AG10803 (cell line): ENCODE measurements around the gene CDCP2.

ENCODE experiments used
- DNase-seq: peaks from one replicate; pipeline ENCODE4 v3.0.0; 2010; ENCODE audit warnings: low read depth
- H3K4me3 ChIP-seq: 2 replicates; pipeline ENCODE4 v1.5.1; 2011; ENCODE audit warnings: mild to moderate bottlenecking, low read length, control low read depth
- TF ChIP-seq, protein P1 (sequence below): conservative IDR thresholded peaks from 2 replicates; pipeline ENCODE4 v1.5.1; 2011; ENCODE audit warnings: mild to moderate bottlenecking, low read length, control low read depth, inconsistent platforms

The CDCP2 gene

DNA sequence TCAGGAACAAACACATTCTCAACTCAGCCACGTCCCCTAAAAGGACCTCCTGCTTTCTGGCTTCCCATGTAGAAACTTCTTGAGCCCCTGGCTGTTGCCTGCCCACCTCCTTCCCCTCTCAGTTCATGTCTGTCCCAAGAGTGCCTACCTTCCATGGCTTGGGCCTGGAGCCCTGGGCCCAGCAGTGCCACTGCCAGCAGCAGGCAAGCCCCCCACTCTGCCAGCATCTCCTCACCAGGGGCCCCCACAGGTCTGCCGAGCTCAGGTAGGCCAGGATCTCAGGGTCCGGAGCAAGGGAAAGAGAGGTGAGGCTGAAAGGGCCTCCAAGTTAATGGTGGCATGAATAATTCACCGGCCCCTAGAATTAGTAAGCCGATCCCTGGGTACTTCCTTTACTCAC lies at the start of gene CDCP2:
CDCP2 (minus strand) TSS at position 305 of the 400 bp plus-strand sequence; CDS start at position 227, 78 bp downstream.
- no peak for DNase-seq
- TF ChIP-seq, protein P1, sequence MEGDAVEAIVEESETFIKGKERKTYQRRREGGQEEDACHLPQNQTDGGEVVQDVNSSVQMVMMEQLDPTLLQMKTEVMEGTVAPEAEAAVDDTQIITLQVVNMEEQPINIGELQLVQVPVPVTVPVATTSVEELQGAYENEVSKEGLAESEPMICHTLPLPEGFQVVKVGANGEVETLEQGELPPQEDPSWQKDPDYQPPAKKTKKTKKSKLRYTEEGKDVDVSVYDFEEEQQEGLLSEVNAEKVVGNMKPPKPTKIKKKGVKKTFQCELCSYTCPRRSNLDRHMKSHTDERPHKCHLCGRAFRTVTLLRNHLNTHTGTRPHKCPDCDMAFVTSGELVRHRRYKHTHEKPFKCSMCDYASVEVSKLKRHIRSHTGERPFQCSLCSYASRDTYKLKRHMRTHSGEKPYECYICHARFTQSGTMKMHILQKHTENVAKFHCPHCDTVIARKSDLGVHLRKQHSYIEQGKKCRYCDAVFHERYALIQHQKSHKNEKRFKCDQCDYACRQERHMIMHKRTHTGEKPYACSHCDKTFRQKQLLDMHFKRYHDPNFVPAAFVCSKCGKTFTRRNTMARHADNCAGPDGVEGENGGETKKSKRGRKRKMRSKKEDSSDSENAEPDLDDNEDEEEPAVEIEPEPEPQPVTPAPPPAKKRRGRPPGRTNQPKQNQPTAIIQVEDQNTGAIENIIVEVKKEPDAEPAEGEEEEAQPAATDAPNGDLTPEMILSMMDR, result no peak
- H3K4me3 ChIP-seq, result peak within 1 kb of the TSS; percentile 17

DNA sequence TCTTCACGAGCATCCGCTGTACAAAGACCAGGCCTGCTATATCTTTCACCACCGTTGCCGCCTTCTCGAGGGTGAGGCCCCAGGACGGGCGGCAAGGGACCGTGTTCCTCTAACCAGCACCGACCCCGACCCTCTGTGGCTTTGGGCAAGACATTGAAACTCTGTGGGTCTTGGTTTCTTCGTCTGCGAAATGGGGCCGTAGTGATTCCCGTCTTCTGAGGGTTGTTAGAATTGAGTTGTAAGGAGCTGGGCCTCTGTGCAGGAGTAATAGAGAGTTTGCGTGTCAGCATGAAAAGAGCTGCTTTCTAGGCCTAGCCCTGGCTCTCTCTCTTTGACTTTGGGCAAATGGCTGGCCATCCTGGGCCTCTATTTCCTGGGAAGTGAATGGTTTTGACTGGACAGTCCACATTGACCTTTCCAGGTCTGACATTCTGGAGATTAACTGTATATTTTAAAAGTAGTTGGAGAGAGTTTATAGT lies 47.8 kb upstream of the CDCP2 start:
- TF ChIP-seq, protein P1, result no peak
- peak; percentile 8 for DNase-seq
- H3K4me3 ChIP-seq, result peak overlapping the region; percentile 91

DNA sequence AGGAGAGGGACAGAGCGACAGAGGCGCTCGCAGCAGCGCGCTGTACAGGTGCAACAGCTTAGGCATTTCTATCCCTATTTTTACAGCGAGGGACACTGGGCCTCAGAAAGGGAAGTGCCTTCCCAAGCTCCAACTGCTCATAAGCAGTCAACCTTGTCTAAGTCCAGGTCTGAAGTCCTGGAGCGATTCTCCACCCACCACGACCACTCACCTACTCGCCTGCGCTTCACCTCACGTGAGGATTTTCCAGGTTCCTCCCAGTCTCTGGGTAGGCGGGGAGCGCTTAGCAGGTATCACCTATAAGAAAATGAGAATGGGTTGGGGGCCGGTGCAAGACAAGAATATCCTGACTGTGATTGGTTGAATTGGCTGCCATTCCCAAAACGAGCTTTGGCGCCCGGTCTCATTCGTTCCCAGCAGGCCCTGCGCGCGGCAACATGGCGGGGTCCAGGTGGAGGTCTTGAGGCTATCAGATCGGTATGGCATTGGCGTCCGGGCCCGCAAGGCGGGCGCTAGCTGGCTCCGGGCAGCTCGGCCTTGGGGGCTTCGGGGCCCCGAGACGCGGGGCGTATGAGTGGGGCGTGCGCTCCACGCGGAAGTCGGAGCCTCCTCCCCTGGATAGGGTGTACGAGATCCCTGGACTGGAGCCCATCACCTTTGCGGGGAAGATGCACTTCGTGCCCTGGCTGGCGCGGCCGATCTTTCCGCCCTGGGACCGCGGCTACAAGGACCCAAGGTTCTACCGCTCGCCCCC lies 47.1 kb upstream of the CDCP2 start, which contains the start of the genes CYB5RL and MRPL37:
CYB5RL (minus strand) TSS at position 266 of the 754 bp plus-strand sequence. CDS start 4,414 bp downstream, outside the sequence.
MRPL37 (plus strand) TSS at position 403 of the 754 bp plus-strand sequence; CDS start at position 480, 77 bp downstream.
- H3K4me3 ChIP-seq, result peak within 1 kb of the TSS; percentile 91
- peak; percentile 96 for DNase-seq
- TF ChIP-seq, protein P1, result no peak

DNA sequence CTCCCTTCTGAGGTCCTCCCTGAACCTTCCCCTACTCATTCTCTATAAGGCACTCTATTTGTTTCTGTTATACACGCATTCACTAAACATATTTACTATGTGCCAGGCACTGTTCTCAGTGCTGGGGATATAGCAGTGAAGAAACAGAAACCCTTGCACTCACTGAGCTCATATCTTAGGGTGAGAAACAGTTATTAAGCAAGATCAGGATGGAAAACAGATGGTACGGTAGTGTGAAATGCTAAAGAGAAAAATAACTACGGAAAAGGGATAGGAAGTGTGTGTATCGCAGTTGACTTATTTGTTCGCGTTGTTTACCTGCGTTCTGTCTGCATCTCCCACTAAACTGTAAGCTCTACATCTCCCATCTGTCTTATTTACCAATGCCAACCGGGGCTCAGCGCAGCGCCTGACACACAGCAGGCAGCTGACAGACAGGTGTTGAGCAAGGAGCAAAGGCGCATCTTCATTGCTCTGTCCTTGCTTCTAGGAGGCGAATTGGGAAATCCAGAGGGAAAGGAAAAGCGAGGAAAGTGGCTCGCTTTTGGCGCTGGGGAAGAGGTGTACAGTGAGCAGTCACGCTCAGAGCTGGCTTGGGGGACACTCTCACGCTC lies 46.5 kb upstream of the CDCP2 start:
- TF ChIP-seq, protein P1, result no peak
- peak; percentile 35 for DNase-seq
- H3K4me3 ChIP-seq, result peak overlapping the region; percentile 91

DNA sequence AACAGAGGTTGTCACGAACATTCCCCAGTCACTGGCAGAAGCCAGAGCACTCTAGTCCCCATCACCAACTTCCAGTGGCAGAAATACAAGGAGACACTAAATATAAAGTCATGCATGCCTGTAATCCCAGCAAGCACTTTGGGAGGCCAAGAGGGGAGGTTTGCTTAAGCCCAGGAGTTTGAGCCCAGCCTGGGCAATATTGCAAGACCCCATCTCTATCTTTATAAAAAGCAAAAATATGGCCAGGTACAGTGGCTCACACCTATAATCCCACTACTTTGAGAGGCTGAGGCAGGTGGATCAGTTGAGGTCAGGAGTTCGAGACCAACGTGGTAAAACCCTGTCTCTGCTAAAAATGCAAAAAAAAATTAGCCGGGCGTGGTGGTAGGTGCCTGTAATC lies 40.7 kb upstream of the CDCP2 start:
- H3K4me3 ChIP-seq, result no peak overlapping the region
- no peak for DNase-seq
- TF ChIP-seq, protein P1, result no peak

DNA sequence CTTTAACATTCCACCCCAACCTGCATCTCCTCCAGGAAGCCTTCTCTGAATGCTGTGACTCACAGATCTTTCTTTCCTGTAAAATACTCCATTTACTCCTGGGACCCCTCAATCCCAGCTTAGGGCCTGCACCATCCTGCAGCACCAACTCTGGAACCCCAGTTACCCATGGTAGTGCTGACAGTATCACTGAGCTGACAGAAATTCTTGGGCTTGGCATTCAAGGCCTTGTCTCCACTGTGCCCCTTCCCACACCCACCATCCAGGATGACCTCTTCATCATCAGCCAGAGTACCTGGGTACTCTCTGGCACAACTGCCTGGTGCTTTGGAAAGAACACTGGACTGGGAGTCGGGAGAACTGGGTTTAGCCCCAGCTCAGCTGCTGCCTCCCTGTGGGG lies 38.7 kb upstream of the CDCP2 start:
- no peak for DNase-seq
- H3K4me3 ChIP-seq, result no peak overlapping the region
- TF ChIP-seq, protein P1, result no peak
